ENCODE results near the gene DGCR6. TPM values are rescaled to one million over a fixed set of nuclear protein-coding genes. Genes with fewer than 3 reads are reported as not detected.
"Not testable (repeated sequence)": the region's sequence is repeated elsewhere in the genome, so short reads cannot be mapped to it uniquely, and the experiment has no call there.

The DGCR6 gene
- total and polyA plus RNA-seq, 9 donors: 0.28 to 4.9 (median 0.90) TPM

DNA sequence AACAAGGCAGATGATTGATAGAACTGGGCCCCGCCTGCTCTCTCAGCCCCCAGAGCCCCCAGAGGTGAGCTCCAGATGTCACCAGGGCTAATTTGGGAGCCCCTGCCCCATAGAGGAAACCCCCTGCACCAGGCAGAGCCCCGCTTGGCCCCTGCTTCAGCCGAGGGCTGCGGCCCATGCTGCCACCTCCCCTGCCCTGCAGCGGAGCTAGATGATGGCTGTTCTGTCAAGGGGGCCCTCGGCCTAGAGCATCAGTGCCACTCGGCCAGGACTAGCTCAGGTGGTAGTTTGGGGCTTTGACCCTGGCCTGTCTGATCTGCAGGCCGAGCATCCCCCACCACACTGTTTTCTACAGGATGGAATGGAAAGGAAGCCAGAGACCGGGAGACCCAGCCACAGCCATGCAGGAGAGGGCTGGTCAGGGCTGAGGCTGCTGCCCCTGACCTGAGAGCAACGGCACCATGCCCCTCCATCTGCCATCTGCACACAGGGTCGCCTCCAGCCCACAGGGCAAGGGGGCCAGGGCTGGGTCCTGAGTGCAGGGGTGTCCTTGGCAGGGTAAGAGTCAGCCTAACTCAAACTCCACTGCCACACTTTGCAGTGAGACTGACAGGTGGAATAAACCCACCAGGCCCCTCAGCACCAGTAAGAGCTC is 54.2 kb downstream of the DGCR6 start:
- H3K4me3 ChIP-seq; H3K27me3 ChIP-seq; H3K36me3 ChIP-seq; H3K9me3 ChIP-seq; H3K27ac ChIP-seq; intact Hi-C loops (cut with DNase I); H3K4me1 ChIP-seq (ENCODE audit: insufficient read depth): not testable (repeated sequence)
- DNase-seq: peak in 1 of 5 donors; percentile 13
- 58 to 65% (median 64%) methylated on average over 4 to 10 of the region's 11 CpGs for WGBS, 3 donors

DNA sequence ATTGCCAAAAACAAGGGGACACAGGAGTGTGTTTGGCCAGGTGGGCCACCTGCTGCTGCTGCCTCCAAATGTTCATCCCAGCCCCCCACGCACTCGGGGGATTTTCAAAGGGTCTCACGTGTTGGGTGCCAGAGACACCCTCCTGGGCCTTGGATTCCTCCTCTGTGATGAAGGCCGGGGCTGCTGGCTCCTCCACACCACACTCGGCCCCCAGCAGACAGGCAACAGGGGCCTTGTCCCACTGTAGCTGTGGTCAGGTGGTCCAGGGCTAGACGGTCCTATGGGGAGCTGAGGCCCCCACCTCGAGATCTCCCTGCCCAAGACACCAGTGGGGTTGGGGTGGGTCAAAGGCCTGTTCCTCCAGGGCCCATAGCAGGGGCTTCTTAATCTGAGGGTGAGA is 55.1 kb downstream of the DGCR6 start:
- peak in 1 of 5 donors; percentile 18 for DNase-seq
- intact Hi-C loops (cut with DNase I): not testable (repeated sequence)

More for the DNA sequence above, 55.1 kb downstream of the DGCR6 start:
- not testable (repeated sequence) for H3K9me3 ChIP-seq; H3K27ac ChIP-seq; H3K27me3 ChIP-seq; H3K4me1 ChIP-seq (ENCODE audit: insufficient read depth); H3K4me3 ChIP-seq; H3K36me3 ChIP-seq
- 49 to 73% (median 56%) methylated on average over 7 of the region's 7 CpGs for WGBS, 3 donors

Other genes with a start within 250 kb of the DGCR6 start
- gene PRODH, start 30.0 kb downstream of the DGCR6 start, total RNA-seq: 1 to 10 TPM in 3 of 7 donors, under 1 TPM in 3, not detected in 1; 0.33 to 3.8 (median 0.97) TPM
- gene PRODH, start 30.0 kb downstream of the DGCR6 start, polyA plus RNA-seq: under 1 TPM; 0.27 to 0.69 TPM
- 10 to 100 TPM; 31.7 to 71.9 (median 60.2) TPM for gene DGCR2, start 216.1 kb downstream of the DGCR6 start, total RNA-seq
- 10 to 100 TPM; 23.9 to 51.2 TPM for gene DGCR2, start 216.1 kb downstream of the DGCR6 start, polyA plus RNA-seq
- not detected for gene TSSK2, start 225.0 kb downstream of the DGCR6 start, total RNA-seq
- gene TSSK2, start 225.0 kb downstream of the DGCR6 start, polyA plus RNA-seq: under 1 TPM in 1 of 2 donors, not detected in 1; 0.05 TPM
- 10 to 100 TPM; 12.8 to 20.2 (median 14.0) TPM for gene ESS2, start 238.3 kb downstream of the DGCR6 start, total RNA-seq
- gene ESS2, start 238.3 kb downstream of the DGCR6 start, polyA plus RNA-seq: 10 to 100 TPM in 1 of 2 donors, 1 to 10 TPM in 1; 4.4 to 18.5 TPM
- gene GSC2, start 244.0 kb downstream of the DGCR6 start, total RNA-seq: not detected
- gene GSC2, start 244.0 kb downstream of the DGCR6 start, polyA plus RNA-seq: not detected